HepG2 (cell line): ENCODE data around the gene C2CD3.

Experiments used
- CTCF ChIP-seq: sonication (generic); formaldehyde crosslinking; IDR thresholded peaks from 2 replicates; pipeline ENCODE4 v1.5.0; 2020; ENCODE audit warnings: mild to moderate bottlenecking, missing genetic modification reagents, moderate library complexity
- EP300 ChIP-seq, 3 experiments: sonication (generic) in 1 of 3; formaldehyde crosslinking in 1 of 3; IDR thresholded peaks; 2 replicates each; pipeline versions ENCODE4 v1.5.1 to v1.6.1; 2011 to 2020; ENCODE audit warnings: low read depth in 2 of 3, low read length in 2 of 3, borderline replicate concordance in 1 of 3, improper control_type of control experiment in 1 of 3, mild to moderate bottlenecking in 1 of 3, missing genetic modification reagents in 1 of 3, moderate library complexity in 1 of 3
- POLR2A ChIP-seq, 2 experiments: IDR thresholded peaks; 2 replicates each; pipeline ENCODE4 v1.6.1; 2011; ENCODE audit warnings: low read depth in 2 of 2, low read length in 2 of 2, mild to moderate bottlenecking in 1 of 2, moderate library complexity in 1 of 2; ENCODE audit not compliant: insufficient read depth in 1 of 2
- RAD21 ChIP-seq: fragments of 450-650 bp; formaldehyde crosslinking; IDR thresholded peaks from 2 replicates; pipeline ENCODE4 v1.5.0; 2020; ENCODE audit warnings: mild to moderate bottlenecking
- SRF ChIP-seq: IDR thresholded peaks from 2 replicates; pipeline ENCODE4 v1.6.1; 2011; ENCODE audit warnings: mild to moderate bottlenecking, low read depth, low read length, moderate library complexity
- THAP9 ChIP-seq: sonication (generic); formaldehyde crosslinking; IDR thresholded peaks from 2 replicates; pipeline ENCODE4; 2020; ENCODE audit warnings: missing genetic modification reagents, mild to moderate bottlenecking, borderline replicate concordance
- ZBTB38 ChIP-seq: sonication (generic); formaldehyde crosslinking; IDR thresholded peaks from 2 replicates; pipeline ENCODE4 v1.5.1; 2020; ENCODE audit warnings: mild to moderate bottlenecking, missing genetic modification reagents
- ZFP36 ChIP-seq: fragments of 150-350 bp; IDR thresholded peaks from 2 replicates; pipeline ENCODE4 v1.6.1; 2018; ENCODE audit warnings: borderline replicate concordance, low read length, low read depth; ENCODE audit not compliant: partially characterized antibody

GRCh38 chr11:74037309-74037708 lies 133.5 kb downstream of the C2CD3 start:
- no peak for TF ChIP-seq ZFP36
- no peak for TF ChIP-seq POLR2A (IDR thresholded peaks at IDR 0.05; ENCODE audit: insufficient read depth in 1 of 2, low read depth in 2 of 2, low read length in 2 of 2)
- TF ChIP-seq RAD21 (CRISPR knock-in tag): no peak
- TF ChIP-seq THAP9 (CRISPR knock-in tag): no peak
- no peak for TF ChIP-seq SRF
- TF ChIP-seq EP300 (IDR thresholded peaks at IDR 0.05; ENCODE audit: low read depth in 2 of 2, low read length in 2 of 2): no peak
- no peak for TF ChIP-seq EP300 (CRISPR knock-in tag; IDR thresholded peaks at IDR 0.05; ENCODE audit: borderline replicate concordance)
- TF ChIP-seq CTCF (CRISPR knock-in tag): no peak
- no peak for TF ChIP-seq ZBTB38 (CRISPR knock-in tag)
